Stimulated activated CD4-positive, alpha-beta T cell treated with anti-CD3 and anti-CD28 coated beads, Interleukin-1b, Interleukin-23, amount 100 ng/mL, for 1 hour (primary cell): ENCODE data around the gene TYROBP.
"Not testable (repeated sequence)": the region's sequence is repeated elsewhere in the genome, so short reads cannot be mapped to it uniquely, and the experiment has no call there.

Source experiments
- DNase-seq, 2 donors: peaks; one replicate each; pipeline ENCODE4 v3.0.0-alpha.2; 2020; ENCODE audit warnings: low read depth in 2 of 2

The TYROBP gene

GRCh38 chr19:35901055-35901644 is 6.9 kb downstream of the TYROBP start:
- no peak for DNase-seq

GRCh38 chr19:35899547-35900214 is 8.4 kb downstream of the TYROBP start:
- DNase-seq = peak; percentile 63 to 80

GRCh38 chr19:35898499-35898809 is 9.6 kb downstream of the TYROBP start:
- DNase-seq = no peak

GRCh38 chr19:35897706-35898451 is 10.2 kb downstream of the TYROBP start:
- no peak for DNase-seq

- DNase-seq = no peak
Measured at GRCh38 chr19:35896643-35897040, 11.5 kb downstream of the TYROBP start.

- DNase-seq = no peak
Measured at GRCh38 chr19:35895911-35896642, 12.0 kb downstream of the TYROBP start.

GRCh38 chr19:35894342-35894741 is 13.8 kb downstream of the TYROBP start:
- no peak for DNase-seq

GRCh38 chr19:35891819-35892218 is 16.3 kb downstream of the TYROBP start:
- not testable (repeated sequence) for DNase-seq

- no peak for DNase-seq
Measured at GRCh38 chr19:35890113-35890650, 17.9 kb downstream of the TYROBP start.

- DNase-seq = no peak
Measured at GRCh38 chr19:35889370-35890112, 18.6 kb downstream of the TYROBP start.

- DNase-seq = no peak
Measured at GRCh38 chr19:35888398-35888797, 19.7 kb downstream of the TYROBP start.

- no peak for DNase-seq
Measured at GRCh38 chr19:35887197-35887596, 20.9 kb downstream of the TYROBP start.

GRCh38 chr19:35885904-35886303 is 22.2 kb downstream of the TYROBP start:
- no peak for DNase-seq

GRCh38 chr19:35885225-35885738 is 22.8 kb downstream of the TYROBP start:
- DNase-seq = no peak

GRCh38 chr19:35883882-35884281 is 24.2 kb downstream of the TYROBP start:
- DNase-seq = no peak

GRCh38 chr19:35882114-35882832 is 25.8 kb downstream of the TYROBP start:
- no peak for DNase-seq

- DNase-seq = peak in 1 of 2 donors; percentile 47
Measured at GRCh38 chr19:35879770-35880317, 28.3 kb downstream of the TYROBP start.

- no peak for DNase-seq
Measured at GRCh38 chr19:35879068-35879467, 29.0 kb downstream of the TYROBP start.

GRCh38 chr19:35874392-35874930 is 33.6 kb downstream of the TYROBP start:
- DNase-seq = no peak

GRCh38 chr19:35872180-35872579 is 35.9 kb downstream of the TYROBP start:
- no peak for DNase-seq
